Embryonic facial prominence (tissue), 1 donor: ENCODE measurements around the gene HACD4.
"Not testable (repeated sequence)": the region's sequence is repeated elsewhere in the genome, so short reads cannot be mapped to it uniquely, and the experiment has no call there.

Experiments used
- DNase-seq: peaks from one replicate; pipeline ENCODE4 v3.0.0-alpha.2; 2016; ENCODE audit errors: extremely low spot score

HACD4 gene

GRCh38 chr9:20973246-20973947 lies 58.0 kb downstream of the HACD4 start:
- not testable (repeated sequence) for DNase-seq

GRCh38 chr9:20972684-20973083 lies 58.8 kb downstream of the HACD4 start:
- DNase-seq = no peak

GRCh38 chr9:20962536-20963225 lies 68.8 kb downstream of the HACD4 start:
- peak; percentile 59 for DNase-seq

GRCh38 chr9:20950707-20951106 lies 80.7 kb downstream of the HACD4 start:
- no peak for DNase-seq
